ENCODE results near the gene ARRB1. TPM values are rescaled to one million over a fixed set of nuclear protein-coding genes. Genes with fewer than 3 reads are reported as not detected.

The ARRB1 gene
- total and polyA plus RNA-seq, 8 donors = 41.7 to 150 (median 63.2) TPM

- intact Hi-C loops (cut with DNase I) = no loop called here
- no peak for ATAC-seq
Observed at GRCh38 chr11:75344761-75345454, 6.6 kb downstream of the ARRB1 start.

GRCh38 chr11:75344186-75344585 lies 7.3 kb downstream of the ARRB1 start:
- Histone ChIP-seq H3K27ac (peak overlapping the region; percentile 81 to 96), H3K4me1 (peaks cover 96 to 100% of the 10 kb centered on the region in 2 donors), H3K36me3 (peaks cover 0 to 4% of the 10 kb centered on the region in 2 donors), H3K27me3 (no peaks in the 10 kb centered on the region), H3K9me3 (no peaks in the 10 kb centered on the region), H3K4me3 (peak overlapping the region in 1 of 2 donors; percentile 1)
- TF ChIP-seq CTCF (IDR thresholded peaks at IDR 0.05) = no peak
- intact Hi-C loops (cut with DNase I) = no loop called here
- ATAC-seq (no peak), DNase-seq (peak in 1 of 4 donors; percentile 24)

More at GRCh38 chr11:75344761-75345454, 6.6 kb downstream of the ARRB1 start:
- Histone ChIP-seq H3K27ac (peak overlapping the region; percentile 81 to 96), H3K27me3 (no peaks in the 10 kb centered on the region), H3K36me3 (peaks cover 0 to 4% of the 10 kb centered on the region in 2 donors), H3K4me3 (no peak overlapping the region), H3K9me3 (no peaks in the 10 kb centered on the region), H3K4me1 (peaks cover 90 to 100% of the 10 kb centered on the region in 2 donors)
- peak in 1 of 4 donors; percentile 54 for DNase-seq
- no peak for TF ChIP-seq CTCF (IDR thresholded peaks at IDR 0.05)

- peak in 2 of 4 donors; percentile 79 to 88 for DNase-seq
- no peak for TF ChIP-seq CTCF (IDR thresholded peaks at IDR 0.05)
- Histone ChIP-seq H3K4me1 (peaks cover 96 to 100% of the 10 kb centered on the region in 2 donors), H3K9me3 (no peaks in the 10 kb centered on the region), H3K27me3 (no peaks in the 10 kb centered on the region), H3K36me3 (peaks cover 0 to 4% of the 10 kb centered on the region in 2 donors), H3K27ac (peak overlapping the region; percentile 81 to 96), H3K4me3 (peak overlapping the region in 1 of 2 donors; percentile 1)
- peak; percentile 55 for ATAC-seq
- intact Hi-C loops (cut with DNase I) = no loop called here
Observed at GRCh38 chr11:75342966-75343870, 8.2 kb downstream of the ARRB1 start.

- intact Hi-C loops (cut with DNase I) = no loop called here
- H3K4me3 ChIP-seq = no peak overlapping the region
- TF ChIP-seq CTCF (IDR thresholded peaks at IDR 0.05) = no peak
- peaks cover 94 to 100% of the 10 kb centered on the region in 2 donors for H3K4me1 ChIP-seq
- peak overlapping the region; percentile 81 to 96 for H3K27ac ChIP-seq
- peak in 1 of 4 donors; percentile 44 for DNase-seq
- H3K36me3 ChIP-seq = peaks cover 0 to 4% of the 10 kb centered on the region in 2 donors
- no peaks in the 10 kb centered on the region for H3K9me3 ChIP-seq
- H3K27me3 ChIP-seq = no peaks in the 10 kb centered on the region
- no peak for ATAC-seq
Observed at GRCh38 chr11:75342231-75342918, 9.1 kb downstream of the ARRB1 start.

Data from left lung (tissue), 10 donors.